OCI-LY3 (cell line): Measurements from ENCODE around the gene NR4A2.

Experiments
- H2AFZ ChIP-seq: fragments of 200-600, 300-600 bp; shearing (Covaris generic); 2 replicates; pipeline ENCODE4 v1.6.0; 2014; ENCODE audit warnings: antibody characterized with exemption, low read depth, low read length
- H3K27ac ChIP-seq: fragments of 200-600, 300-600 bp; sonication (generic); 2 replicates; pipeline ENCODE4 v1.5.1; 2014; ENCODE audit warnings: mild to moderate bottlenecking, low read length, moderate library complexity, mixed read lengths
- H3K27me3 ChIP-seq: fragments of 200-600, 300-600 bp; sonication (generic); 2 replicates; pipeline ENCODE4 v1.6.1; 2014; ENCODE audit warnings: low read depth, low read length, mixed read lengths
- H3K36me3 ChIP-seq: fragments of 200-600, 300-600 bp; sonication (generic); replicated peaks from 2 replicates; pipeline ENCODE3; 2014; ENCODE audit warnings: low read depth, low read length, mixed read lengths
- H3K4me1 ChIP-seq: fragments of 300-600, 200-600 bp; sonication (generic); 2 replicates; pipeline ENCODE4 v1.6.1; 2014; ENCODE audit warnings: low read length, mixed read lengths
- H3K4me2 ChIP-seq: fragments of 200-600, 300-600 bp; sonication (generic); 2 replicates; pipeline ENCODE4 v1.6.1; 2014; ENCODE audit warnings: low read length, mixed read lengths
- H3K4me3 ChIP-seq: fragments of 300-600, 200-600 bp; sonication (generic); 2 replicates; pipeline ENCODE4 v1.5.1; 2014; ENCODE audit warnings: antibody characterized with exemption, mild to moderate bottlenecking, low read length, moderate library complexity
- H3K79me2 ChIP-seq: fragments of 300-600, 200-600 bp; shearing (Covaris generic); 2 replicates; pipeline ENCODE4 v1.6.1; 2014; ENCODE audit warnings: mild to moderate bottlenecking, low read length, mixed read lengths
- H3K9ac ChIP-seq: fragments of 300-600, 200-600 bp; shearing (Covaris generic); 2 replicates; pipeline ENCODE4 v1.6.0; 2014; ENCODE audit warnings: mild to moderate bottlenecking, low read length, moderate library complexity
- H3K9me3 ChIP-seq: fragments of 200-600, 300-600 bp; shearing (Covaris generic); 2 replicates; pipeline ENCODE4 v1.6.1; 2014; ENCODE audit warnings: low read length, mixed read lengths; ENCODE audit not compliant: insufficient read depth
- H4K20me1 ChIP-seq: fragments of 200-600, 300-600 bp; sonication (generic); 2 replicates; pipeline ENCODE4 v1.6.1; 2016; ENCODE audit warnings: low read length, mixed read lengths; ENCODE audit not compliant: insufficient read depth
- EZH2phosphoT487 ChIP-seq: fragments of 200-600 bp; shearing (Covaris generic); IDR thresholded peaks from 2 replicates; pipeline ENCODE4 v1.6.1; 2018; ENCODE audit warnings: antibody characterized with exemption, mixed run types, low read depth
- TF ChIP-seq, protein P1 (sequence below): fragments of 200-600, 300-600 bp; sonication (generic); IDR thresholded peaks from 2 replicates; pipeline ENCODE4 v1.5.1; 2014; ENCODE audit warnings: antibody characterized with exemption, low read length, low read depth

Gene NR4A2

DNA sequence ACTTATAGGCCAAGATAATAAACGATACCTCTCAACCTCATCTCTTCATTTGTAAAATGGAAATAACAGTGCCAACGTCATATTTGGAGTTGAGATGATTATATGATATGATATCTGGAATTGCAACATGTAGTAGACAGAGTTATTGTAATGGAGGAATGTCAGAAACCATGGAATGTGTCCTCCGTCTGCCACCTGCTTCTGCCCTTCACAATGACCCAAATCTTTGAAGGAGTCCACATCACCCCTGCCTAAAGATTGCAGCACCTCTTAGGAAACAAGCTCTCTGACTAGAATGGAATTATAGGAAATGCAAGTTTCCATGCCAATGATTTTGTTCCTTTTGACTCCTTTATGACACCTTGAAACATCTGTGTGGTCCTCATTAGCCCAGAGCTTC, 14.9 kb downstream of the NR4A2 start:
- Histone ChIP-seq H3K4me3 (no peak overlapping the region), H3K9me3 (no peaks in the 10 kb centered on the region), H2AFZ (no peak overlapping the region), H3K9ac (no peak overlapping the region), H3K4me2 (no peak overlapping the region), H3K27ac (no peak overlapping the region), H3K4me1 (no peaks in the 10 kb centered on the region), H3K79me2 (no peaks in the 10 kb centered on the region), H3K36me3 (no peaks in the 10 kb centered on the region), H4K20me1 (no peaks in the 10 kb centered on the region), H3K27me3 (no peaks in the 10 kb centered on the region)
- TF ChIP-seq, protein P1, sequence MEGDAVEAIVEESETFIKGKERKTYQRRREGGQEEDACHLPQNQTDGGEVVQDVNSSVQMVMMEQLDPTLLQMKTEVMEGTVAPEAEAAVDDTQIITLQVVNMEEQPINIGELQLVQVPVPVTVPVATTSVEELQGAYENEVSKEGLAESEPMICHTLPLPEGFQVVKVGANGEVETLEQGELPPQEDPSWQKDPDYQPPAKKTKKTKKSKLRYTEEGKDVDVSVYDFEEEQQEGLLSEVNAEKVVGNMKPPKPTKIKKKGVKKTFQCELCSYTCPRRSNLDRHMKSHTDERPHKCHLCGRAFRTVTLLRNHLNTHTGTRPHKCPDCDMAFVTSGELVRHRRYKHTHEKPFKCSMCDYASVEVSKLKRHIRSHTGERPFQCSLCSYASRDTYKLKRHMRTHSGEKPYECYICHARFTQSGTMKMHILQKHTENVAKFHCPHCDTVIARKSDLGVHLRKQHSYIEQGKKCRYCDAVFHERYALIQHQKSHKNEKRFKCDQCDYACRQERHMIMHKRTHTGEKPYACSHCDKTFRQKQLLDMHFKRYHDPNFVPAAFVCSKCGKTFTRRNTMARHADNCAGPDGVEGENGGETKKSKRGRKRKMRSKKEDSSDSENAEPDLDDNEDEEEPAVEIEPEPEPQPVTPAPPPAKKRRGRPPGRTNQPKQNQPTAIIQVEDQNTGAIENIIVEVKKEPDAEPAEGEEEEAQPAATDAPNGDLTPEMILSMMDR: no peak
- no peak for TF ChIP-seq EZH2phosphoT487

- H3K4me1 ChIP-seq: peaks cover 15% of the 10 kb centered on the region
- no peak overlapping the region for H3K27ac ChIP-seq
- no peak for TF ChIP-seq EZH2phosphoT487
- TF ChIP-seq, protein P1: no peak
- no peak overlapping the region for H3K4me2 ChIP-seq
- no peaks in the 10 kb centered on the region for H3K36me3 ChIP-seq
- no peak overlapping the region for H3K9ac ChIP-seq
- H3K4me3 ChIP-seq: no peak overlapping the region
- H3K79me2 ChIP-seq: no peaks in the 10 kb centered on the region
- H4K20me1 ChIP-seq: no peaks in the 10 kb centered on the region
- no peaks in the 10 kb centered on the region for H3K9me3 ChIP-seq
- H2AFZ ChIP-seq: no peak overlapping the region
- H3K27me3 ChIP-seq: no peaks in the 10 kb centered on the region
Measured at GRCh38 chr2:156311976-156312375, 20.5 kb downstream of the NR4A2 start.

DNA sequence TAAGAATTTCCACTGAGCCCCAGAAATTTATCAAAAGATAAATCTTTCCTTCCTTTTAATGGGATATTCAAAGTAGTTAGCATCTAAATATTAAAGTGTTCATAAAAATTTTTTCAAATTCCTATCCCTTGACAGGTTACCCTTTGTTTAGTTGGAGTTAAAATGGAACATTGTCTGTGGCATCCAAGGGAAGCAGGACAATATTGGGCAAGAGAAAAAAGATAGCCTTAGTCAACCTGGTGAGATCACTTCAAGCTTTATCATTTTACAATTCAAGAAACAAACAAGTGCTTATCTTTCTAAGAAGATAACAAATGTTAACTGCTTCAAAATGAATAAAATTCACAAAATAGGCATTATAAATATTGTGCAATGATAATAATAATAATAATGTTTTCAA, 21.7 kb downstream of the NR4A2 start:
- Histone ChIP-seq H3K4me3 (no peak overlapping the region), H4K20me1 (no peaks in the 10 kb centered on the region), H3K27me3 (no peaks in the 10 kb centered on the region), H2AFZ (no peak overlapping the region), H3K79me2 (no peaks in the 10 kb centered on the region), H3K36me3 (no peaks in the 10 kb centered on the region), H3K9me3 (no peaks in the 10 kb centered on the region), H3K4me2 (no peak overlapping the region), H3K27ac (no peak overlapping the region), H3K9ac (no peak overlapping the region), H3K4me1 (peaks cover 22% of the 10 kb centered on the region)
- no peak for TF ChIP-seq EZH2phosphoT487

DNA sequence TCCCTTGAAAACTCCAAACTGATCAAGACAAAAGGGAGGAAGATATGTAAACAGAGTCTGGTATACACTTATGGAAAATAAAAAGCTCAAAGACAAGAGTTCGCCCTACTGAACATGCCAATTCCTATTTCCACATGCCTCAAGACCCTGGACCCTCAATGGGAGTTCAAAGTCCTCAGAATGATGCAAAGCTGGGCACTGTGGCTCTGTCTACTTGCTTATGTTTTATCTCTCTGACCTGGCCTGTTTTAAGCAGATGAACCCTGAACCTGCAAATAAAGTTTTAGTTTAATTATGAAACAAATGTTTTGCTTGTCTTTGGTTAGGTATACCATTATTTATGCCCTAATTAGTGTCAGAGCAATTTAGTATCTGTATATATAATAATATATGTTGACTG, 22.6 kb downstream of the NR4A2 start:
- TF ChIP-seq, protein P1: no peak
- TF ChIP-seq EZH2phosphoT487: no peak
- Histone ChIP-seq H3K36me3 (no peaks in the 10 kb centered on the region), H3K4me2 (no peak overlapping the region), H3K4me3 (no peak overlapping the region), H3K27ac (no peak overlapping the region), H3K27me3 (no peaks in the 10 kb centered on the region), H3K9ac (no peak overlapping the region), H3K79me2 (no peaks in the 10 kb centered on the region), H3K4me1 (peaks cover 25% of the 10 kb centered on the region), H4K20me1 (no peaks in the 10 kb centered on the region), H3K9me3 (no peaks in the 10 kb centered on the region), H2AFZ (no peak overlapping the region)

DNA sequence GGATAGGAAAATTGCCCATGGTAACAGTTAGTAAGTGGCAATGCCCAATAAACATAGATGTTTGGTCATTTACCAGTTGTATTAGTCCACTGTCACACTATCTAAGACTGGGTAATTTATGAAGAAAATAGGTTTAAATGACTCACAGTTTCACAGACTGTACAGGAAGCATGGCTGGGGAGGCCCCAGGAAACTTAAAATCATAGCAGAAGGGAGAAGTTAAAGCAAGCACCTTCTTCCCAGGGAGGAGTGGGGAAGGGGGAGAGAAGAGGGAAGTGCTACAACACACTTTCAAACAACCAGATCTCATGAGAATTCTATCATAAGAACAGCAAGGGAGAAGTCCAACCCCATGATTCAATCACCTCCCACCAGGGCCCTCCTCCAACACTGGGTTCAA, 23.4 kb downstream of the NR4A2 start:
- Histone ChIP-seq H4K20me1 (no peaks in the 10 kb centered on the region), H3K27me3 (no peaks in the 10 kb centered on the region), H3K4me2 (peak overlapping the region; percentile 45), H3K36me3 (no peaks in the 10 kb centered on the region), H2AFZ (no peak overlapping the region), H3K9me3 (no peaks in the 10 kb centered on the region), H3K4me3 (no peak overlapping the region), H3K27ac (no peak overlapping the region), H3K4me1 (peaks cover 25% of the 10 kb centered on the region), H3K9ac (no peak overlapping the region), H3K79me2 (no peaks in the 10 kb centered on the region)
- TF ChIP-seq, protein P1: no peak
- TF ChIP-seq EZH2phosphoT487: no peak
